IPS DF 6.9 (cell line): ENCODE data around the gene BEGAIN.

Experiments
- DNase-seq: peaks from one replicate; pipeline ENCODE4 v3.0.0-alpha.2; 2013; ENCODE audit warnings: low read depth, low spot score
- H3K27ac ChIP-seq: one replicate; pipeline ENCODE4 v1.5.1; 2013; ENCODE audit warnings: low read length, control low read depth
- H3K27me3 ChIP-seq: 2 replicates; pipeline ENCODE4 v1.6.1; 2013; ENCODE audit warnings: mild to moderate bottlenecking, low read length; ENCODE audit not compliant: control insufficient read depth, insufficient read depth
- H3K36me3 ChIP-seq: 2 replicates; pipeline ENCODE4 v1.6.1; 2013; ENCODE audit warnings: low read length; ENCODE audit not compliant: control insufficient read depth, insufficient read depth
- H3K4me1 ChIP-seq: 2 replicates; pipeline ENCODE4 v1.6.1; 2013; ENCODE audit warnings: low read length; ENCODE audit not compliant: control insufficient read depth, insufficient read depth
- H3K4me3 ChIP-seq: 2 replicates; pipeline ENCODE4 v1.5.1; 2013; ENCODE audit warnings: mild to moderate bottlenecking, low read length
- H3K9me3 ChIP-seq: 2 replicates; pipeline ENCODE4 v1.6.1; 2013; ENCODE audit warnings: low read length, inconsistent platforms; ENCODE audit not compliant: control insufficient read depth, insufficient read depth
- WGBS: extraction: QIAGEN DNeasy Blood & Tissue Kit; methylation state at CpG from one replicate; pipeline ENCODE4 v1.1.7; 2013; ENCODE audit warnings: mixed read lengths, missing lambda C conversion rate; ENCODE audit not compliant: insufficient read length, insufficient coverage; 5-methylcytosine and 5-hydroxymethylcytosine counted together

BEGAIN gene

GRCh38 chr14:100541621-100542560, 45.3 kb downstream of the BEGAIN start:
- Histone ChIP-seq H3K9me3 (no peaks in the 10 kb centered on the region), H3K27ac (no peak overlapping the region), H3K4me1 (peaks cover 5% of the 10 kb centered on the region), H3K36me3 (no peaks in the 10 kb centered on the region), H3K27me3 (no peaks in the 10 kb centered on the region), H3K4me3 (no peak overlapping the region)
- no peak for DNase-seq
- no CpG with 5 or more reads among the region's 24 CpGs for WGBS

GRCh38 chr14:100540926-100541620, 46.1 kb downstream of the BEGAIN start:
- H3K9me3 ChIP-seq: no peaks in the 10 kb centered on the region
- no peak for DNase-seq
- no CpG with 5 or more reads among the region's 18 CpGs for WGBS
- H3K27ac ChIP-seq: no peak overlapping the region
- H3K36me3 ChIP-seq: no peaks in the 10 kb centered on the region
- no peaks in the 10 kb centered on the region for H3K27me3 ChIP-seq
- no peak overlapping the region for H3K4me3 ChIP-seq
- peaks cover 5% of the 10 kb centered on the region for H3K4me1 ChIP-seq

- Histone ChIP-seq H3K4me3 (no peak overlapping the region), H3K9me3 (no peaks in the 10 kb centered on the region), H3K4me1 (peaks cover 5% of the 10 kb centered on the region), H3K27me3 (no peaks in the 10 kb centered on the region), H3K27ac (no peak overlapping the region), H3K36me3 (no peaks in the 10 kb centered on the region)
- DNase-seq: no peak
- no CpG with 5 or more reads among the region's 28 CpGs for WGBS
Measured at GRCh38 chr14:100540141-100540925, 46.9 kb downstream of the BEGAIN start.

GRCh38 chr14:100539766-100540140, 47.5 kb downstream of the BEGAIN start:
- no peaks in the 10 kb centered on the region for H3K9me3 ChIP-seq

DNA sequence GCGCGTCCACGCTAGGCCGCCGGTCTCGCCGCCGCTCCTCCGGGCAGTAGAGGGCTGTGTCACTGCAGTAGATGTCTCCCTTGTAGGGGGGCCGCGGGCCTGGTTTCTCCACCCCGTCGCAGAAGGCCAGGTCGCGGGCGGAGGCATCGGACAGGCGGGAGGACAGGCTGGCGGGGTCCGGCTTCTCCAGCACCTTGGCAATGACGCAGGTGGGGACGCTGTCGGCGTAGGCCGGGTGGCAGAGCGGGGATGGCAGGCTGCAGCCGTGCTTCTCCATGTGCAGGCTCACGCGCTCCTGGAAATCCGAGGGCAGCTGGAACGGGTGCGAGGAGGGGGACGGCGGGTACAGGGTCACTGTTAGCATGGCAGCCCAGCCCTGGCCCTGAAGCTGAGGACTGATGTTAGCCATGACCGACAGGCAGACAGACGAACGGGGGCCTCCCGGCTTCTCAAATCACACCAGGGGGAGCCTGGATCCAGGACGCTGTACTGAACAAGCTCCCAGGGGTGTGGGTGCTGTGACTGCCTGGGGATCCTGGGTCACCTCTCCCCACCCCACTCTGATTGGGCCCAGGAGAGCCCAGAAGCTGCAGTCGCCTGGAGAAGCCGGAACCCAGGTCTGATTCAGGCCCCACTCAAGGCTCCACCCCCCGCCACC, 48.1 kb downstream of the BEGAIN start:
- no peaks in the 10 kb centered on the region for H3K9me3 ChIP-seq
- DNase-seq: no peak
- WGBS: no CpG with 5 or more reads among the region's 42 CpGs
- peaks cover 2% of the 10 kb centered on the region; the same call in 1 of the 2 replicates for H3K4me1 ChIP-seq
- no peak overlapping the region for H3K4me3 ChIP-seq
- no peaks in the 10 kb centered on the region for H3K27me3 ChIP-seq
- H3K36me3 ChIP-seq: no peaks in the 10 kb centered on the region
- H3K27ac ChIP-seq: no peak overlapping the region

More at GRCh38 chr14:100539766-100540140, 47.5 kb downstream of the BEGAIN start:
- no peaks in the 10 kb centered on the region for H3K27me3 ChIP-seq
- H3K27ac ChIP-seq: no peak overlapping the region
- no peak overlapping the region for H3K4me3 ChIP-seq
- no CpG with 5 or more reads among the region's 13 CpGs for WGBS
- H3K4me1 ChIP-seq: peaks cover 2% of the 10 kb centered on the region; the same call in 1 of the 2 replicates
- H3K36me3 ChIP-seq: no peaks in the 10 kb centered on the region
- no peak for DNase-seq

GRCh38 chr14:100538351-100539002, 48.7 kb downstream of the BEGAIN start:
- Histone ChIP-seq H3K9me3 (no peaks in the 10 kb centered on the region), H3K36me3 (no peaks in the 10 kb centered on the region), H3K4me1 (peaks cover 4% of the 10 kb centered on the region; the same call in 1 of the 2 replicates), H3K4me3 (no peak overlapping the region), H3K27ac (no peak overlapping the region), H3K27me3 (no peaks in the 10 kb centered on the region)
- DNase-seq: no peak
- WGBS: no CpG with 5 or more reads among the region's 69 CpGs

DNA sequence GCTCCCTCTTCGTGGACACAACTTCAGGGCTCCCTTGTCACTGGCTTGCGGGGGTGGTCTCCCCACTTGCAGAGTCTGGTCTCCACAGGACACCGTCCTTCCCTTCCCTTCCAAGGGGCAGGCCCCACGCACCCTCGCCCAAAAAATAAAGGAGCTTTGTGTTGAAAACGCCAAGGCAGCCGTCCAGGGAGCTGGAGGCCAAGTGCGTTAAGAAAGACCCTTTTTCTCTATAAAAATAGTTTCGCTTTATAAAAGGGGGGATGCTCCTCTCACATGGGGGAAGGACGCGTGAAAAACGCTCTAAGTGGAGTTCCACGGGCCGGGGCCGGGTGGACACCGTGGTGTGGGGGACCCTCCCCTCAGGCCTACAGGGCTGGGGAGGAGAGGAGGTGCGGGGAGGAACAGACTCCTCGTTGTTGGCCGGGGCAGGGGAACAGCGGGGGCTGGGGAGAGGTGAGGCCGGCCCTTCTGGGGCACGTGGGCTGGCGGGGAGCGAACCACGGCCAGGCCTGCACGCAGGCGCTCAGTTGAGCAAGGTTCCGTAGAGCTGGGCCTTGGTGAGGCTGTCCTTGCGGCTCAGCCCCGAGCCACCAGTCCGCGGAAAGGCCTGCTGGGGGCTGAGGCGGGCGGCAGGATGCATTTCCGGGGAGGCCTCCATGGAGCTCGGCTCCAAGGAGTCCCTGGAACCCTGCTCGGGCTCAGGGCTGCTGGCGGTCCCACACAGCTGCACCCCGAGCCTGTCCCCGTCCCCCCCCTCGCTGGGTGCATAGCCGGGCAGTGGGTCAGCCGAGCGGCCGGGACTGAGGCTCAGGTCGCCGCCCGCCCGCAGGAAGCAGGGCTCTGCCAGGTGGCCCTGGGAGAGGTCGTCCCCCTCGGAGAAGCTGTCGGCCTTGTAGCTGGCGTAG, 49.5 kb downstream of the BEGAIN start:
- no CpG with 5 or more reads among the region's 53 CpGs for WGBS
- Histone ChIP-seq H3K36me3 (no peaks in the 10 kb centered on the region), H3K27me3 (no peaks in the 10 kb centered on the region), H3K4me1 (peaks cover 4% of the 10 kb centered on the region; the same call in 1 of the 2 replicates), H3K27ac (no peak overlapping the region), H3K4me3 (no peak overlapping the region), H3K9me3 (no peaks in the 10 kb centered on the region)
- DNase-seq: no peak

GRCh38 chr14:100536721-100537445, 50.3 kb downstream of the BEGAIN start:
- DNase-seq: no peak
- H3K9me3 ChIP-seq: no peaks in the 10 kb centered on the region
- H3K4me1 ChIP-seq: peaks cover 4% of the 10 kb centered on the region; the same call in 1 of the 2 replicates
- no peaks in the 10 kb centered on the region for H3K36me3 ChIP-seq
- no CpG with 5 or more reads among the region's 29 CpGs for WGBS
- H3K27me3 ChIP-seq: no peaks in the 10 kb centered on the region
- no peak overlapping the region for H3K27ac ChIP-seq
- no peak overlapping the region for H3K4me3 ChIP-seq
